GM23338 (cell line): ENCODE results near the gene VEGFB. TPM values are rescaled to one million over a fixed set of nuclear protein-coding genes. Genes with fewer than 3 reads are reported as not detected.
A peak's percentile ranks its signal among the peaks of the same experiment; 100 is the strongest.

ENCODE experiments used
- ATAC-seq: fragments of 200-7000 bp; cut with Tn5 transposase; 3 replicates; pipeline ENCODE4 v1.9.1; 2020
- DNase-seq: peaks from one replicate; pipeline ENCODE4 v3.0.0-alpha.2; 2015; ENCODE audit warnings: low spot score
- H2AFZ ChIP-seq: fragments of 200-600 bp; sonication (generic); 2 replicates; pipeline ENCODE4 v1.8.0; 2016; ENCODE audit warnings: antibody characterized with exemption, mild to moderate bottlenecking, moderate library complexity
- H3F3A ChIP-seq: fragments of 200-600 bp; sonication (generic); replicated peaks from 2 replicates; pipeline ENCODE4 v1.8.0; 2017; ENCODE audit warnings: antibody characterized with exemption, mixed run types, low read depth
- H3K27ac ChIP-seq: fragments of 200-600 bp; sonication (generic); 2 replicates; pipeline ENCODE4 v1.6.1; 2016; ENCODE audit warnings: low read depth
- H3K27me3 ChIP-seq: fragments of 200-600 bp; sonication (generic); 2 replicates; pipeline ENCODE4 v1.8.0; 2016; ENCODE audit warnings: mild to moderate bottlenecking, mixed run types, moderate library complexity; ENCODE audit not compliant: insufficient read depth
- H3K36me3 ChIP-seq: fragments of 200-600 bp; sonication (generic); 2 replicates; pipeline ENCODE4 v1.8.0; 2016; ENCODE audit warnings: mild to moderate bottlenecking; ENCODE audit not compliant: insufficient read depth
- H3K4me1 ChIP-seq: fragments of 200-600 bp; sonication (generic); 2 replicates; pipeline ENCODE4 v1.8.0; 2016; ENCODE audit warnings: mild to moderate bottlenecking, moderate library complexity; ENCODE audit not compliant: insufficient read depth
- H3K4me2 ChIP-seq: fragments of 200-600 bp; sonication (generic); 2 replicates; pipeline ENCODE4 v1.7.1; 2017; ENCODE audit warnings: mixed run types
- H3K4me3 ChIP-seq: fragments of 200-600 bp; sonication (generic); 2 replicates; pipeline ENCODE4 v1.6.1; 2016; ENCODE audit warnings: mixed run types
- H3K79me2 ChIP-seq: fragments of 200-600 bp; sonication (generic); replicated peaks from 2 replicates; pipeline ENCODE4 v1.8.0; 2017; ENCODE audit warnings: mild to moderate bottlenecking; ENCODE audit not compliant: insufficient read depth
- H3K9me2 ChIP-seq: fragments of 200-600 bp; sonication (generic); 2 replicates; pipeline ENCODE4 v1.8.0; 2017; ENCODE audit not compliant: insufficient read depth
- H4K20me1 ChIP-seq: fragments of 200-600 bp; sonication (generic); replicated peaks from 2 replicates; pipeline ENCODE4 v1.8.0; 2017; ENCODE audit warnings: mild to moderate bottlenecking; ENCODE audit not compliant: insufficient read depth
- H3K27ac Mint-ChIP-seq: 2 replicates; pipeline ENCODE4 v1.8.0; 2020; ENCODE audit warnings: inconsistent platforms, mild to moderate bottlenecking, moderate library complexity, mixed read lengths
- H3K27me3 Mint-ChIP-seq: 3 replicates; pipeline ENCODE4 v1.8.0; 2022; ENCODE audit warnings: low read depth, mild to moderate bottlenecking, moderate library complexity, mixed read lengths, inconsistent platforms; ENCODE audit not compliant: insufficient read depth, poor library complexity
- H3K36me3 Mint-ChIP-seq: 3 replicates; pipeline ENCODE4 v1.8.0; 2021; ENCODE audit warnings: low read depth, mild to moderate bottlenecking, inconsistent platforms, moderate library complexity, mixed read lengths
- H3K4me1 Mint-ChIP-seq: 3 replicates; pipeline ENCODE4 v1.8.0; 2020; ENCODE audit warnings: mild to moderate bottlenecking, inconsistent platforms, mixed read lengths
- H3K4me3 Mint-ChIP-seq: 3 replicates; pipeline ENCODE4 v1.8.0; 2021; ENCODE audit warnings: moderate library complexity, mild to moderate bottlenecking, inconsistent platforms, mixed read lengths
- H3K9me3 Mint-ChIP-seq: 3 replicates; pipeline ENCODE4 v1.8.0; 2020; ENCODE audit warnings: moderate library complexity, mild to moderate bottlenecking, inconsistent platforms, mixed read lengths
- CTCF ChIP-seq, 2 experiments: fragments of 200-600 bp in 1 of 2; sonication (generic) in 1 of 2; conservative IDR thresholded peaks; 2 replicates each; pipeline versions ENCODE4 v1.5.1 to v1.6.1; 2016 to 2017; ENCODE audit warnings: antibody characterized with exemption in 2 of 2, low read depth in 2 of 2, mild to moderate bottlenecking in 2 of 2, moderate library complexity in 1 of 2
- ZNF114 ChIP-seq: fragments of 250-450 bp; sonication (Bioruptor Pico); IDR thresholded peaks from 2 replicates; pipeline ENCODE4 v1.5.0; 2020; ENCODE audit warnings: mild to moderate bottlenecking, moderate library complexity
- ZNF462 ChIP-seq: fragments of 250-450 bp; sonication (Bioruptor Pico); IDR thresholded peaks from 2 replicates; pipeline ENCODE4 v1.5.0; 2020; ENCODE audit warnings: mild to moderate bottlenecking, moderate library complexity
- polyA plus RNA-seq: library from polyadenylated mRNA; unstranded; fragments of >200 nt; fragmentation: Nextera tagmentation; extraction: Ambion mirVana; gene quantifications from 2 replicates; pipeline ENCODE4 v1.2.1, GENCODE V29; 2016
- total RNA-seq: library from RNA; depleted of rRNA; stranded (reverse); fragments of >200 nt; shearing (Covaris generic); gene quantifications from 2 replicates; pipeline ENCODE4 v1.2.3, GENCODE V29; 2014
- TF ChIP-seq, protein P1 (sequence below): IDR thresholded peaks from one replicate; pipeline ENCODE4 v1.6.1; 2018; ENCODE audit warnings: antibody characterized with exemption; ENCODE audit not compliant: unreplicated experiment
- TF ChIP-seq, protein P2 (sequence below): IDR thresholded peaks from 2 replicates; pipeline ENCODE4 v1.6.1; 2016; ENCODE audit warnings: antibody characterized with exemption

The VEGFB gene
- total and polyA plus RNA-seq, 2 experiments from 2014 or later, result 20.8 to 25.8 TPM

GRCh38 chr11:64186492-64187165 is 47.8 kb upstream of the VEGFB start (continued):
- TF ChIP-seq ZNF462 (CRISPR knock-in tag), result no peak
- TF ChIP-seq CTCF (conservative IDR thresholded peaks at IDR 0.05; ENCODE audit: low read depth in 2 of 2), result no peak

- Mint-ChIP-seq H3K4me1 (peaks cover 5% of the 10 kb centered on the region), H3K27me3 (peaks cover 4% of the 10 kb centered on the region), H3K36me3 (peaks cover 75% of the 10 kb centered on the region), H3K4me3 (no peak overlapping the region), H3K27ac (no peak overlapping the region), H3K9me3 (no peaks in the 10 kb centered on the region)
- Histone ChIP-seq H3F3A (peaks cover 58% of the 10 kb centered on the region; the same call in 1 of the 2 replicates), H3K36me3 (peaks cover 64% of the 10 kb centered on the region), H2AFZ (no peak overlapping the region), H3K79me2 (peaks cover 8% of the 10 kb centered on the region; the same call in 1 of the 2 replicates), H4K20me1 (peaks cover 75% of the 10 kb centered on the region), H3K4me1 (no peaks in the 10 kb centered on the region; the same call in 1 of the 2 replicates), H3K27ac (0 out of 2 replicates have a peak overlapping the region, but pooled peaks have one; percentile 79), H3K27me3 (no peaks in the 10 kb centered on the region), H3K9me2 (no peaks in the 10 kb centered on the region), H3K4me2 (no peak overlapping the region), H3K4me3 (no peak overlapping the region)
- no peak for ATAC-seq
- TF ChIP-seq ZNF114, result no peak
- TF ChIP-seq, protein P1, sequence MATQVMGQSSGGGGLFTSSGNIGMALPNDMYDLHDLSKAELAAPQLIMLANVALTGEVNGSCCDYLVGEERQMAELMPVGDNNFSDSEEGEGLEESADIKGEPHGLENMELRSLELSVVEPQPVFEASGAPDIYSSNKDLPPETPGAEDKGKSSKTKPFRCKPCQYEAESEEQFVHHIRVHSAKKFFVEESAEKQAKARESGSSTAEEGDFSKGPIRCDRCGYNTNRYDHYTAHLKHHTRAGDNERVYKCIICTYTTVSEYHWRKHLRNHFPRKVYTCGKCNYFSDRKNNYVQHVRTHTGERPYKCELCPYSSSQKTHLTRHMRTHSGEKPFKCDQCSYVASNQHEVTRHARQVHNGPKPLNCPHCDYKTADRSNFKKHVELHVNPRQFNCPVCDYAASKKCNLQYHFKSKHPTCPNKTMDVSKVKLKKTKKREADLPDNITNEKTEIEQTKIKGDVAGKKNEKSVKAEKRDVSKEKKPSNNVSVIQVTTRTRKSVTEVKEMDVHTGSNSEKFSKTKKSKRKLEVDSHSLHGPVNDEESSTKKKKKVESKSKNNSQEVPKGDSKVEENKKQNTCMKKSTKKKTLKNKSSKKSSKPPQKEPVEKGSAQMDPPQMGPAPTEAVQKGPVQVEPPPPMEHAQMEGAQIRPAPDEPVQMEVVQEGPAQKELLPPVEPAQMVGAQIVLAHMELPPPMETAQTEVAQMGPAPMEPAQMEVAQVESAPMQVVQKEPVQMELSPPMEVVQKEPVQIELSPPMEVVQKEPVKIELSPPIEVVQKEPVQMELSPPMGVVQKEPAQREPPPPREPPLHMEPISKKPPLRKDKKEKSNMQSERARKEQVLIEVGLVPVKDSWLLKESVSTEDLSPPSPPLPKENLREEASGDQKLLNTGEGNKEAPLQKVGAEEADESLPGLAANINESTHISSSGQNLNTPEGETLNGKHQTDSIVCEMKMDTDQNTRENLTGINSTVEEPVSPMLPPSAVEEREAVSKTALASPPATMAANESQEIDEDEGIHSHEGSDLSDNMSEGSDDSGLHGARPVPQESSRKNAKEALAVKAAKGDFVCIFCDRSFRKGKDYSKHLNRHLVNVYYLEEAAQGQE, result no peak
- TF ChIP-seq, protein P2, sequence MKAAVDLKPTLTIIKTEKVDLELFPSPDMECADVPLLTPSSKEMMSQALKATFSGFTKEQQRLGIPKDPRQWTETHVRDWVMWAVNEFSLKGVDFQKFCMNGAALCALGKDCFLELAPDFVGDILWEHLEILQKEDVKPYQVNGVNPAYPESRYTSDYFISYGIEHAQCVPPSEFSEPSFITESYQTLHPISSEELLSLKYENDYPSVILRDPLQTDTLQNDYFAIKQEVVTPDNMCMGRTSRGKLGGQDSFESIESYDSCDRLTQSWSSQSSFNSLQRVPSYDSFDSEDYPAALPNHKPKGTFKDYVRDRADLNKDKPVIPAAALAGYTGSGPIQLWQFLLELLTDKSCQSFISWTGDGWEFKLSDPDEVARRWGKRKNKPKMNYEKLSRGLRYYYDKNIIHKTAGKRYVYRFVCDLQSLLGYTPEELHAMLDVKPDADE, result no peak
- no peak for DNase-seq
These were observed 42.0 kb upstream of the VEGFB start for GRCh38 chr11:64192434-64192833.
